Measurements from ENCODE around the gene ACP2. TPM values are rescaled to one million over a fixed set of nuclear protein-coding genes. Genes with fewer than 3 reads are reported as not detected.

Gene ACP2, protein sequence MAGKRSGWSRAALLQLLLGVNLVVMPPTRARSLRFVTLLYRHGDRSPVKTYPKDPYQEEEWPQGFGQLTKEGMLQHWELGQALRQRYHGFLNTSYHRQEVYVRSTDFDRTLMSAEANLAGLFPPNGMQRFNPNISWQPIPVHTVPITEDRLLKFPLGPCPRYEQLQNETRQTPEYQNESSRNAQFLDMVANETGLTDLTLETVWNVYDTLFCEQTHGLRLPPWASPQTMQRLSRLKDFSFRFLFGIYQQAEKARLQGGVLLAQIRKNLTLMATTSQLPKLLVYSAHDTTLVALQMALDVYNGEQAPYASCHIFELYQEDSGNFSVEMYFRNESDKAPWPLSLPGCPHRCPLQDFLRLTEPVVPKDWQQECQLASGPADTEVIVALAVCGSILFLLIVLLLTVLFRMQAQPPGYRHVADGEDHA
- polyA plus RNA-seq: 10 to 100 TPM; 30.4 to 40.0 (median 35.9) TPM

DNA sequence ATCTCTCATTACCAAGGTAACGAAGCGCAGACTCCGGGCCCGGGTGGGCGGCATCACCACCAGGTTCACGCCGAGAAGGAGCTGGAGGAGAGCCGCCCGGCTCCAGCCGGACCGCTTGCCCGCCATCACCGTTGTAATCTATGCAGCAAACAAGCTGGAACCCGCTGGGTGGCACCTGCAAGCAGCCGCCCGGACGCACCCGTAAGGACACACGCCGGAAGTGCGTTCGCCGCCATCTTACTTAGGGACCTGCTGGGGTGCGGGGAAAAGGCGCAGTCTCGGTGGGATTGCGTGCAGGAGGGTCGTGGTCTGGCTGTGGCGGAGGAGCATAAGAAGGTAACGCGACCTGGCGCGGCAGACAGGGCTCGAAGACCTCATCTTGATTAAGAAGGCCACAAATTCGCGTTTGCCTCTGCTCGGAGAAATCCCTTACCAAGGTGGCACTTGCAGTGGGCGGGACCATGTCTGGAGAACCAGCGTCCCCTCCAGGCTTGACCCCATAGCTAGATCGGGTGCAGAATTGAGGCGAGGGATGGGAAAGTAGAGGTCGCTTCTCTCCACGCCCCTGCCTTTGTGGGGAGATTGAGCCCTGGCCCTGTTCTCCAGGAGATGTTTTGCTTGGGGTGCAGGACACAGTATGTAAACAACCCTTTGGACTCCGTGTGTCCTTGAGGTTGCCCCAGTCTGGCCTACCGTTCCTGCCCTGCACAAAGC lies at the start of gene ACP2:
ACP2 (minus strand) TSS at position 151 of the 714 bp plus-strand sequence; CDS start at position 126, 25 bp downstream.
- no peak within 1 kb of the TSS for H3K27ac ChIP-seq (ENCODE audit: low read depth, low read length)
- WGBS, 3 donors: 0% methylated on average over 45 of the region's 45 CpGs

DNA sequence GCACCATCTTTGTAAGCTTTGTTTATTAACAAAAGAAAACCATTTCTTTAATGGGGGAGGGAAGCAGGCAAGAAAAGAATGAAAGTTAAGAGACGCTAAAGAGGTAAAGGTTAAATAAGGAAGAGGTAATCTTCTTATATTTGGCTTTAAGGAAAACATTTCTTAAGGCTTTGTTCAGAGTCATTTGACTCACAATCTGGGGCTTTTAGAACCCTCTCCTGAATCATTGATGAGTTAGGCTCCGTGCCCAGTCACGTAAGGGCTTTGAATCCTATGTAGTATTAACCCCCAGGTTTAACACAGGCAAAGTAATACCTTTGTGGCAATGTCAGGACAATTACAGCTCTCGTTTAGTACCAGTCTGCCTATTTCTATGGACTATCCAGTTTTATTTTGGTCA lies 47.4 kb upstream of the ACP2 start:
- no peak overlapping the region for H3K27ac ChIP-seq (ENCODE audit: low read depth, low read length)
- WGBS, 3 donors: 91 to 96% (median 94%) methylated on average over 4 of the region's 4 CpGs

DNA sequence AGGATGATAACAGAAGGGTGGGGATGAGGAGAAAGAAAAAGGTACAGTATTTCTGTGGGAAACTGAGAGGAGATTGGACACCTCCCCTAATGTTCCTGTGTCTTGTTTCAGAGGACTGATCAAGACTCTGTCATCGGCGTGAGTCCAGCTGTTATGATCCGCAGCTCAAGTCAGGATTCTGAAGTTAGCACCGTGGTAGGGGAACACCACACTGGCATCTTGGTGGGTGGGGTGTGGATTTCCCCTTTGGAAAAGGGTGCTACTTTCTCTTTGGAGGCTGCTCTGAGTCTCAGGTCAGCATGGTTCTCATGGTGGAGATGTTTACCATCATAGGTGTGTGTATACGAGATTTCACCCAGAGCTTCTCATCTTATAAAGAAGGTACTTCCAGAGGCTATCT lies 46.8 kb upstream of the ACP2 start:
- no peak overlapping the region for H3K27ac ChIP-seq (ENCODE audit: low read depth, low read length)
- WGBS, 3 donors: 88 to 96% (median 88%) methylated on average over 5 of the region's 5 CpGs

DNA sequence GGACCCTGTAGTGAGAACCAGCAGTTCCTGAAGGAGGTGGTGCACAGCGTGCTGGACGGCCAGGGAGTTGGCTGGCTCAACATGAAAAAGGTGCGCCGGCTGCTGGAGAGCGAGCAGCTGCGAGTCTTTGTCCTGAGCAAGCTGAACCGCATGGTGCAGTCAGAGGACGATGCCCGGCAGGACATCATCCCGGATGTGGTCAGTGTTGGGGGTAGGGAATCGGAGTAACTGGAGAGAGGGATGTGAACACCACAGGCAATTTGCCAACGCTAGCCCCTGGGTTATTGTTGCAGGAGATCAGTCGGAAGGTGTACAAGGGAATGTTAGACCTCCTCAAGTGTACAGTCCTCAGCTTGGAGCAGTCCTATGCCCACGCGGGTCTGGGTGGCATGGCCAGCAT lies 41.2 kb upstream of the ACP2 start:
- WGBS, 3 donors: 91 to 93% (median 92%) methylated on average over 15 of the region's 15 CpGs

DNA sequence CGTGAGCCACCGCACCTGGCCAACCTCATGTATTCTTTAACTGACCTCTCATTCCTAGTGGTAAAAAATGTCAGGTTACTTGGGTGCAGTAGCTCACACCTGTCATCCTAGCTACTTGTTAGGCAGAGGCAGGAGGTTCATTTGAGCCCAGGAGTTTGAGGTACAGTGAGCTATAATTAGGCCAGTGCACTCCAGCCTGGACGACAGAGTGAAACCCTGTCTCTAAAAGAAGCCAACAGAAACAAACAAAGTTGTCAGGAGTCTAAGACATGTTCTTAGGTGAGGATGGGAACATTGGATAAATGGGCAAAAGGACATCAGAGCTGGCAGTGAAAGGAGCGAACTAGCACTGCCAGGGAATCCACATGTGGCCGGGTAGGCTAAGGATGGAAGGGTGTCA lies 39.5 kb upstream of the ACP2 start:
- H3K27ac ChIP-seq (ENCODE audit: low read depth, low read length): no peak overlapping the region
- 89 to 95% (median 93%) methylated on average over 5 of the region's 5 CpGs for WGBS, 3 donors

More for the DNA sequence above, 41.2 kb upstream of the ACP2 start:
- no peak overlapping the region for H3K27ac ChIP-seq (ENCODE audit: low read depth, low read length)

DNA sequence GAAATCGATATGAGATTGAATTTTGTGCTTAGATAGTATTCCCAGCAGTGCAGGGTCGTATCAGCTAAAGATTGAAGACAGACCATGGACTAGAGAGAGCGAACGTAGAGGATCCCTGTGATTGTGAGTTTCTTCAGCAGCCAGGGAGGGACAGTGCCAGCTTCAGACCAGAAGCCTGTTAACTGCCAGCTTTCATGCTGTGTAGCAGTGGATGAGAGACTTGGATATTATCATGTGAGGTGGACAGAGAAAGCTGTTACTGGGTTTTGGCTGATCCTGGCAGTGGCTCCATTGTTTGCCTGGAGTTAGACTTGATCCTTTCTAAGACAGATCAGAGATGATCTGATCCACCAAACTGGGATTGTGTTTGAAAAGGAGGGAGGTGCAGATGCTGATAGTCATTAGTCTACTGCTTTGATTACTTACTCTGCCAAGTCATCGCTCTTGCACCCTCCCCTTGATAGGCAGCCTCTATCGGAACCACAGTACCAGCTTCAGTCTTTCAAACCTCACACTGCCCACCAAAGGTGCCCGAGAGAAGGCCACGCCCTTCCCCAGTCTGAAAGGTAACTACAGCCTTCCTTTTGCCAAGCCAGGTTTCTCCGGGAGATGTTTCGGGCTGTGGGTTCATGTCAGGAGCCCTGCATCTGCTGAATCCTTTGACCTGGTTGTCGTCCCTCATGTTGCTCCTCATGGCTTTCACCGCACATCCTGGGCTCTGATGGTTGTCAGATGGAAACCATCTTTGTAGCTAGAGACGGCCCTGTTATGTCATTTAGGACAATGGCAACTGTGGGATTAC lies 37.6 kb upstream of the ACP2 start:
- 91 to 95% (median 93%) methylated on average over 13 of the region's 13 CpGs for WGBS, 3 donors
- no peak overlapping the region for H3K27ac ChIP-seq (ENCODE audit: low read depth, low read length)

DNA sequence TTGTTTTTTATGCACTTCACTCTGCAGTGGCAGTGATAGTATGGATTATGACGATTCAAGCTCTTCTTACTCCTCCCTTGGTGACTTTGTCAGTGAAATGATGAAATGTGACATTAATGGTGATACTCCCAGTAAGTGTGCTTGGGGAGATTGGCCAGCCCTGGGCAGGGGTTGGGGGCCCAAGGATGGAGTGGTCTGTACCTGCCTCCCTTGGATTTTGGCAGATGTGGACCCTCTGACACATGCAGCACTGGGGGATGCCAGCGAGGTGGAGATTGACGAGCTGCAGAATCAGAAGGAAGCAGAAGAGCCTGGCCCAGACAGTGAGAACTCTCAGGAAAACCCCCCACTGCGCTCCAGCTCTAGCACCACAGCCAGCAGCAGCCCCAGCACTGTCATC lies 35.5 kb upstream of the ACP2 start:
- no peak overlapping the region for H3K27ac ChIP-seq (ENCODE audit: low read depth, low read length)
- 90 to 96% (median 93%) methylated on average over 4 of the region's 4 CpGs for WGBS, 3 donors

DNA sequence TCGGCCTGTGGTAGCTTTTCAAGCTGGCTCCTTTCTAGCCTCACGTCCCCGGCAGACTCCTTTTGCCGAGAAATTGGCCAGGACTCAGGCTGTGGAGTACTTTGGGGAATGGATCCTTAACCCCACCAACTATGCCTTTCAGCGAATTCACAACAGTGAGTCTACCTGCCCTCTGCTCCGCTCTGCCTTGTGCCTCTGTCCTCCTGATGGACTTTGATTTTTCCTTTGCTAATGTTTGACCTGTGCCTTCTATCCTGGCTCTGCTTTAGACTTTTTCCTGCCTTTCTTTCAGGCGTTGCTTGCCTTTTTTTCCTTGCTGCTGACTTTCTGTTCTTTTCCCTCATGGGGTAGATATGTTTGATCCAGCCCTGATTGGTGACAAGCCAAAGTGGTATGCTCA lies 33.8 kb upstream of the ACP2 start:
- 92 to 94% (median 93%) methylated on average over 7 of the region's 7 CpGs for WGBS, 3 donors
- no peak overlapping the region for H3K27ac ChIP-seq (ENCODE audit: low read depth, low read length)

DNA sequence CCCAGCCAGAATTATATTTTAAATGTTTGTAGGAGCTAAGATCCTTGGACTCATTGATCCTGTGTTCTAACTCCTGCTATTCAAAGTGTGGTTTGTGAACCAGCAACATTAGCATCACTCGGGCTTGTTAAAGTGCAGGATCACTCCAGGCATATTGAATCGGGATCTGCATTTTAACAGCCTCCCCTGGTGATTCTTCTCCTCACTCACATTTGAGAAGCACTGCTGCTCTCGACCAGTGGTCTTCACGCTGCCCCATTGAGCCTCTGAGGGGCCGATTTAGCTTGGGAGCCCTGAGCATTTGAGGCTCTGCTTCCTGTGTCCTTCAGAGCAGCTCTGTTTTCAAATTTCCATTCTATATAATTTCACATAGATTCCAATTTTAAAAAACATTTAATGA lies 32.2 kb upstream of the ACP2 start:
- H3K27ac ChIP-seq (ENCODE audit: low read depth, low read length): no peak overlapping the region
- WGBS, 3 donors: 76 to 81% (median 79%) methylated on average over 5 of the region's 5 CpGs

DNA sequence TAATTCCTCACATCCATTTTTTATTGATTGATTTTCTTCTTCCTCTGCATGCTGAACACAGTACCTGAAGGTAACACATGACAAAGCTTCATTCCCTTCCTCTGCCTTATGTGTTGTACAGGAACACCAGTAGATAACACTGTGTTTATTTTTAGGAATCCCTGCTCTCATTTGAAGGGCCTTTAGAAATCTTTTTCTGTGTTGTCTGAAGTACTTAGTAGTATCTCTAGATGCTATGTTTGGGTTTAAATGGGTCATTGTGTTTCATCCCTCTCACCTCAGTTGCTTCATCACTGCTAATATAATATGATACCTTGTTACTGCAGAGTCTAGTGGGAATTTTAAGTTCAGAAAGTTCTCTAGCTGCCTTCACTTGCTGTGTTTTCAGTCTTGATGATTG lies 31.5 kb upstream of the ACP2 start:
- H3K27ac ChIP-seq (ENCODE audit: low read depth, low read length): no peak overlapping the region

DNA sequence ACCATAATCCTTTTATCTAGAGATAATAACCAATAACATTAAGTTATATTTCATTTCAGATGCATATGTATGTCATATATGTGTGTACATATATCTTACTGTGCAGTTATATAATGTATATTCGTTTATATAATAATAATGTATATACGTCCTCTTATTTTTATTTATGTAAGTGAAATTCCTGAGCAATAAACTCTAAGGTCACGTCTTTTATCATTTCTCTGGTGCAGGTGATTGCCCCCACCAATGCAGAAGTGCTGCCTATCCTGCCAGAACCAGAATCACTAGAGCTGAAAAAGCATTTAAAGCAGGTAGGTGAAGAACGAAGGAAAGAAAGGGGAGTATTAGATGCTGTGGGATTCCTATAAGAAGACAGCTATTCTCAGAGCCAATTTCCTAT lies 30.2 kb upstream of the ACP2 start:
- 90 to 94% (median 92%) methylated on average over 4 of the region's 4 CpGs for WGBS, 3 donors
- H3K27ac ChIP-seq (ENCODE audit: low read depth, low read length): no peak overlapping the region

DNA sequence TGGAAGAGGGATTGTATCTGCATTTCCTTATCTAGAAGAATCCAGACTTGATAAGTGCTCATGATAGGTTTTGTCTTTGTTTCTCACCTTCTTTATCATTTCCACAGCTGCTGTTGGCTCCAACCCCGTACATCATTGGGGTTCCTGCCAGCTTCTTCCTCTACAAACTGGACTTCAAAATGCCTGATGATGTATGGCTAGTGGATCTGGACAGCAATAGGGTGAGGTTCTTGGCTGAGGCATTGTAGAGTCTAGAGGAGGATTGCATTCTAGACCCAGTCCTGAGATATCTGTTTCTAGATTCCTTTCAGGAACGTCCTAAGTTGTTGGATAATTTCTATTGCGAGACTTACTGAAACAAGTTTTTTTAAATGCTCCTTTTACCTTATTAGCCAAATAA lies 29.4 kb upstream of the ACP2 start:
- H3K27ac ChIP-seq (ENCODE audit: low read depth, low read length): no peak overlapping the region
- WGBS, 3 donors: 76 to 79% (median 78%) methylated on average over 3 of the region's 3 CpGs

DNA sequence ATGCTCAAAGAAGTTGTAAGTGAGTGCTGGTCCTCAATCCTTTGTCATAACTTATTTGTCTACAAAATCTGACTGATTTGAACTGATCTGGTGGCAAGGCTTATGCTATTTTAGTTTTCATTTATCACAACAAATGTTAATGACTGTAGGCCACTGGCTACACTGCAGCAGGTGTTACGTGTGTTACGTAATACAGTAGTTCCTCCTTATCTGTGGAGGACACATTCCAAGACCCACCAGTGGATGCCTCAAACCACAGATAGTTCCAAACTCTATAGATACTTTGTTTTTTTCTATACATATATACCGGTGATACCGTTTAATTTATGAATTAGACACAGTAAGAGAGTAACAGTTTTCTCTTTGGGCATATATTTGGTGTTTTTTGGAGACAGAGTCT lies 28.3 kb upstream of the ACP2 start:
- WGBS, 3 donors: 69 to 91% (median 83%) methylated on average over 4 of the region's 4 CpGs
- no peak overlapping the region for H3K27ac ChIP-seq (ENCODE audit: low read depth, low read length)

DNA sequence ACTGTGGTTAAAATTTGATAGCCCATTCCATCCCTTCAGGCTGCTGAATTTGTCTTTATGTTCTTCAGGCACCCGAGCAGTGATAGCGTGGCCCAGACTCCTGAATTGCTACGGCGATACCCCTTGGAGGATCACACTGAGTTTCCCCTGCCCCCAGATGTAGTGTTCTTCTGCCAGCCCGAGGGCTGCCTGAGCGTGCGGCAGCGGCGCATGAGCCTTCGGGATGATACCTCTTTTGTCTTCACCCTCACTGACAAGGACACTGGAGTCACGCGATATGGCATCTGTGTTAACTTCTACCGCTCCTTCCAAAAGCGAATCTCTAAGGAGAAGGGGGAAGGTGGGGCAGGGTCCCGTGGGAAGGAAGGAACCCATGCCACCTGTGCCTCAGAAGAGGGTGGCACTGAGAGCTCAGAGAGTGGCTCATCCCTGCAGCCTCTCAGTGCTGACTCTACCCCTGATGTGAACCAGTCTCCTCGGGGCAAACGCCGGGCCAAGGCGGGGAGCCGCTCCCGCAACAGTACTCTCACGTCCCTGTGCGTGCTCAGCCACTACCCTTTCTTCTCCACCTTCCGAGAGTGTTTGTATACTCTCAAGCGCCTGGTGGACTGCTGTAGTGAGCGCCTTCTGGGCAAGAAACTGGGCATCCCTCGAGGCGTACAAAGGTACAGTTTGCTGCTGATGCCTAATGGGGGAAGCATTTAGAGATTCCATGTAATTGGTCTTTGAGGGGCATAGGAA lies 26.1 kb upstream of the ACP2 start:
- 94 to 97% (median 95%) methylated on average over 26 to 28 of the region's 28 CpGs for WGBS, 3 donors

DNA sequence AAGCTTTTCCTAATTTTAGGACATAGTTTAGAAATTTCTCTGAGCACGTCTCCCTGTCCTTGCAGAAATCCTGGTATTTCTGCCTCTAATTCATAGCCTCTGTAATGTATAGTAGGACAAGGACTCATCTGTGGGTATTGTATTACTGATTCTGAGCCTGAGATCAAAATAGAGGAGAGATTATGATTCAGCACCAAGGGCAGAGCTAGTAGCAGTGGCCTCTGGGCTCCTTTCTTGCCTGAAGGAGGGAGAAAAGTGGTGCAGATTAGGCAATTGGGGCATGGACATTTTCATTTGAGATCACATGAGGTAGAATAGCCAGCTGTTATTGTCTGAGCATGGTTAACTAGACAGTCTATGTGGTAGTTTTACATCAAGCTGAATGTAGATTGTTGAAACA lies 24.1 kb upstream of the ACP2 start:
- WGBS, 3 donors: 0% methylated on average over 1 of the region's 1 CpG
- H3K27ac ChIP-seq (ENCODE audit: low read depth, low read length): no peak overlapping the region

More for the DNA sequence above, 26.1 kb upstream of the ACP2 start:
- H3K27ac ChIP-seq (ENCODE audit: low read depth, low read length): no peak overlapping the region

DNA sequence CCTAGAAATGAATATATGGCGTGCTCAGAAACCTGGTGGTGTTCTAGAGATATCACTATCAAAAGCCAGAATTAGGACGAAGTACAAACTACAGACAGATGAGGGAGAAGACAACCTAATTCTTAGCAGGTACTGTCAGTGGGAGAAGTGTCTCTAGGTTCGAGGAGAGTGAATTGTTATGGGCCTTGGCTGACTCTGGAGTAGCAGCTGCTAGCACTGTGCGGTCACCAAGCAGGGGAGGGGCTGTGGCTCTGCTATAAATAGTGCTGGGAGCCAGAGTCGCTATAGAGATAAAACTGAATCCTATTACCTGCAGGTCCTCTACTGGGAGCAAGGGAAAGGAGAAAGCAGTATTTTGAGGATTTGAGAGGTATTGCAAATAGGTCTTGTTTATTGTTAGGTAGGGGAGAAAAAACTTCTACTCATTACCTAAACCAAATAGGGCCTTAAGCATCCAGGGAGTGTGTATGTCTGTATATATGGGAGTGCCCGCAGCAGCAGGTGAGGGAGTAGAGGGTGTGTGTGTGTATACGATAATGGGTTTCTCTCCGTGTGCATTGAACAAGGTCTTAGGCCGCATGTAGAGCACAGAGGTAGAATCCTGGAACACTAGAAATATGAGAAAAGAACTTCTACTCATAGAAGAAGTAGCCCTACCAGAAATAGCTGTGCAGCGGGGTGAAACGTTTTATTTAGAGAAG lies 23.5 kb upstream of the ACP2 start:
- WGBS, 3 donors: 45 to 71% (median 64%) methylated on average over 11 of the region's 11 CpGs

DNA sequence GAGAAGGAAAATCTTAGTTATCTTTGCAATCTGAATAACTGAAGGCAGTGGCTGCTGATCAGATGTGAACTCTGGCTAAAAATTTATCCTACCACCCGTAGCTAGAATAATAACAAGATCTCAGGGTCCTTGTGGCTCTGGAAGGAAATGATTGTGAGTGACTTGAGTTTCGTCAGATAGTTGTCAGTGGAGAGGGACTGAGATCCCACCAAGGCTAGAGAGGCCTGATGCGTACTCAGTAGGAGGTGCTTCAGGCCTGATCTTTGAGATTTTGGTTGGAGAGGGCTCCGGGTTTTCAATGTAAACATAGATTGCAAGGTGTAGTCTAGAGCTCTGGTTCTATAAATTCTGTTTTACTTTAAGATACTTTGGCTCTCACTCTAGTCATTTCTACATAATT lies 22.7 kb upstream of the ACP2 start:
- 38 to 45% (median 42%) methylated on average over 4 of the region's 4 CpGs for whole genome bisulfite sequencing, 3 donors
- no peak overlapping the region for H3K27ac ChIP-seq (ENCODE audit: low read depth, low read length)

More for the DNA sequence above, 23.5 kb upstream of the ACP2 start:
- H3K27ac ChIP-seq (ENCODE audit: low read depth, low read length): no peak overlapping the region

Measured in adipose tissue (tissue), 3 donors.